NOMO-1 treated with dmso at 0.1 percent for 144 hours (cell line): ENCODE results near the gene ARHGAP42.
"Not testable (repeated sequence)": the region's sequence is repeated elsewhere in the genome, so short reads cannot be mapped to it uniquely, and the experiment has no call there.

Source experiments
- DNase-seq: peaks from one replicate; lab custom pipeline; 2025; ENCODE audit not compliant: unreplicated experiment; lab: John Stamatoyannopoulos, UW

The ARHGAP42 gene

DNA sequence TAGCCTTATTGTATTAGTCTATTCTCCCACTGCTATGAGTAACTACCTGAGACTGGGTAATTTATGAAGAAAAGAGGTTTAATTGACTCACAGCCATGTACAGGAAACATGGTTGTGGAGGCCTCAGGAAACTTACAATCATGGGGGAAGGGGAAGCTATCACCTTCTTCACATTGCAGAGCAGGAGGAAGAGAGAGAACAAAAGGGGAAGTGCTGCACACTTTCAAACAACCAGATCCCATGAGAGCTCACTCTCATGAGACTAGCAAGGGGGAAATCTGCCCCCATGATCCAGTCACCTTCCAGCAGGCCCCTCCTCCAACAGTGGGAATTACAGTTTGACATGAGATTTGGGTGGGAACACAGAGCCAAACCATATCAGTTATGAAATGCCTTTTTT lies 179.4 kb downstream of the ARHGAP42 start:
- peak; percentile 7 for DNase-seq

DNA sequence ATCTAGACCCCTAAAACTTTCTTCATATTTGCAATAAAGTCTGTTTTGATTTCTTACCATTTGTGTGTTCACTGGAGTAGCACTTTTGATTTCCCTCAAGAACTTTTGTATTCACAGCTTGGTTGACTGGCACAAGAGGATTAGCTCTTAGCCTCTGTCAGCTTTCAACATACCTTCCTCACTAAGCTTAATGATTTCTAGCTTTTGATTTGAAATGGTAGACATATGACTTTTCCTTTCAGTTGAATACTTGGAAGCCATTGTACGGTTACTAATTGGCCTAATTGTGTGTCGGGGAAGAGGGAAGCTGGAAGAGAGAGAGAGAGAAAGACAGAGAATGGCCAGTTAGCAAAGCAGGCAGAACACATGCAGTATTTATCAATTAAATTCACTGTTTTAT lies 180.5 kb downstream of the ARHGAP42 start:
- DNase-seq: no peak

DNA sequence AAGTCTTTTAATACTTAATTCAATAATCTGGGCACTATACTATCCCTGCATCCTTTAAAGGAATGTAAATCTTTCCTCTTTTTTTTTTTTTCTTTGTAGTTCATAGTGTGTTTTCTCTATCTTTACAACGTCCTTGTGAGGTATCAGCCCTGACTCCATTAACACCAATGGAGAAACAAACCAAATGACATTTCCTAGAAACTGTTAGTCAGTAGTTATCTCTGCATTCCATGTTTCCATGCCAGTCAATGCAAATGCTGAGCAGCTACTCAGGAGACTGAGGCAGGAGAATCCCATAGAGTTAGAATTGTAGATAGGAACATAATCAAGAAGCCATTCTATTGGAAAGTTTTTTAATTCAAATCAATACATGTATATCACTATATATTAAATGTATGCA lies 182.2 kb downstream of the ARHGAP42 start:
- no peak for DNase-seq

DNA sequence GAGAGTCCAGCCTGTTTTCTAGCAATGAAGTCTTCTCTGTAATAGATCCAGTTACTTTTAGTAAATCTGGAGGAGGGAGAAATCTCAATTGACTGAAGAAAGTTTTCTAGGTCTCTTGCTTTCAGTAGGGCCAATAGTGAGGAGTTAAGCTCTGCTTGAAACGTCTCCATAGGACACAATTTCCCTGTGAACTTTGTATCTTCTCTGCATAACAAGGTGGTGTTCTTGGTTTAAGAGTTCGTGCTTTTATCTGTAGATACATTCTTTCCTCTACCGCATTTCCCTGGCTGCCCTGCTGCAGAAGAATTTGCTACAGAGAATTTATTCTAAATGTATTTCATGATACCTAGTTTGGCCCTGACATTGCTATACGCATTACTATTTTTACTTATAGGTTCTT lies 183.1 kb downstream of the ARHGAP42 start:
- no peak for DNase-seq

DNA sequence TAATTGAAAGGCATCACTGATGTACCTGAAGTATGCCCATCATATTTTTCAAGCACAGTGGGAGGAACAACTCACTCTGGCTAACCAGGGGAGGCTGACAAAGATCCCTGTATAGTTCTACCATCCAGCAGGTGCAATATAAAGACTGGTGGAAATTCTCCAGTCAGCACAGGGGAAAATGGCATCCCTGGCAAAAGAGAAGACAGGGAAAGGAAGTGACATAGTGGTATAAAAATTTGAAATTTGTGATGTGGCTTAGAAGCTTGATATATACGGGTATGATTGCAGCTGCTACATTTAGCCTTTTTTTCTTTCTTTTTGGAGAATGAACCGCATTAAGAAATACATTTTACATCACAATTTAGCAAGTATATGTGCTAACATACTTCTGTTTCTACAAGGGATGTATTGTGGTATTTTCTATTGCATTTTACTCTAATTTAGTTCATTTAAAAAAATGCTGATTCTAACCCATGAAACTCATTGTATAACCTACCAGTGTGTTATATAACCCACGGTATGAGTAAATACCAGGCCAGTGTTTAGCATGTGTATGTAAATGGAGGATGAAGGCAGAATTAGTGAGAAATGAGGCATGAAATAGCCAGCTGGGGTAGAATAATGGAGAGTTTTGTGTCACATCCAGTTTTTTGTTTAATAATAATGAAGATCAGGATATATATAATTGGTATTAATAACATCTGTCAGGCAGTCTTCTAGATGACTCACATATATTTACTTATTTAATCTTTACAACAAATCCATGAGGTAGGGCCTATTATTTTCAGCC lies 186.1 kb downstream of the ARHGAP42 start:
- DNase-seq: no peak

DNA sequence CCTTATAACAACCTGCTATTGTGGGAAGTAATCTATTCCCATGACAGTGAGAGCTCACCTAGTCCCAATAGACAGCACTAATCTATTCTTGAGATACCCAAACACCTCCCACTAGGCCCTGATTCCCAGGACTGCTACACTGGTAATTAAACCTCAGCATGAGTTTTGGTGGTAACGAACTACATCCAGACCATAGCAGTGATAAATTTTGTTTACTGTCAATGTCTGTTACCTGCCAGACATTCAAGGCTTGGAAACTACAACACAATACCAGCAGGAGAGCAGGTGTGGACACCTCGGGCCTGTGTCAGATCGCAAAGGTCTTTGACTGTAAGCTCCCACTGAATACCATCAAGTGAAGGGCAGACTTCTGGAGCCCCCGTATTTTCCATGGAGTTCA lies 187.1 kb downstream of the ARHGAP42 start:
- no peak for DNase-seq

DNA sequence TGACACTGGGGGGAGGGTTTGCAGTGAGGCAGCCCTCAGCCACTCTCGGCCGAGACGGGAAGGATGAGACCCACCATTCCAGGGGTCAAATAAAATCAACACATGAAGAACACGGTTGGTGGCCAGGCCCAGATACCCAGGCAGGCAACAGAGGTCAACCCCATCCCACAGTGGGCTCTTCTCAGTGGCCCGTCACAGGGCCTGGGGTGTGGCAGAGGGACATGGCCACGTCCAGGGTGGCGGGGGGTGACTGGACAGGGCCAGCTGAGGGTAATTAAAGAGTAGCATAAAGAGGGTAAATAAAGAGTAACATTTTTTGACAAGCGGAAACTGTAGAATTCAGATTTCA lies 188.4 kb downstream of the ARHGAP42 start:
- no peak for DNase-seq

DNA sequence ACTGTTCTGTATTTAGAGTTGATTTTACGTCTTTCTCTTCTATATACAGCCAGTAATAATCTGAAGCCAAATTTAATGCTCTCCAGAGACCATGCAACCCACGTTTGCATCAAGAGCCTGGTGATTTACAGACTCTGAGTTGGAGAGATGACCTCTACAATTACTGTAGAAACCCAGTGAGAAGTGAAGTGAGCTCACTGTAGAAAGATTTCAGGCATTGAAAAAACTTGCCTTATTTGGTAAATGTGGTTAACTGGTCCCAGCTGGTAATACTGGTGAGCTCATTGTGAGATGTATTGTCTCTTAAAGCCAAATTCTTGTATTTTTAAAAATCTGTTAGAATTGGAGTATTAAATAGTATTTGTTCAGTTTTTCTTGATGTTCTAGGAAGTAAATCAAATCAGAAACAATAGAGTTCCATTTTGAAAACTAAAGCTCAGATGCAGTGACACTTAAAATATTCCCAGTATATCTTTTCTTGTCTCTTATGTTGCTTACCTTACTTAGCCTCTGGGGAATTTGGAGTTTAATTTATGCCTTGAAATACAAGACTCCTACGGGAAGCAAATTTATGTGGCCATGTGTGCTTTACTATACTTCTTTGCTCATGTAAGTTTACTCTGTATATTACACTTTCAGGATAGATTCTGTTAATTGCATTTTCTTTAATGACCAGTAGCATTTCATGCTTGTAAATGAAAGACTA lies 189.9 kb downstream of the ARHGAP42 start:
- DNase-seq: no peak

DNA sequence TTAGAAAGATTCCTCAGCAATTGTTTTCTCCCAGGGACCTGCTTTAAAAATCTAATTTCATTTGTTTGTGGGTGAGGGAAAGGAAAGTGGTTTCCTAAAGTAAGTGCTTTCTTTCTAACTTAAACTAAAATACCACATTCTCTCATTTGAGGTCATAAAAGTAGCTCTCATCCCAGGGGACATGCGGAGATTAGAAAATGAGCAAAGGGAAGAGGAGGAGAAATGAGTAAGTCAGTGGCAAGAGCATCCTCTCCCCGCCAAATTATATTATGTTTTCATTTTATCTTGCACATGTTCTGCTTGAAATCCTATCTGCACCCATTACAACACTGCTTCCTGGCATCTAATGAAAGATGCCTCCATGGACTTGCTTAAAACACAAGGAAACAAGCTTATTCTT lies 191.4 kb downstream of the ARHGAP42 start:
- no peak for DNase-seq

DNA sequence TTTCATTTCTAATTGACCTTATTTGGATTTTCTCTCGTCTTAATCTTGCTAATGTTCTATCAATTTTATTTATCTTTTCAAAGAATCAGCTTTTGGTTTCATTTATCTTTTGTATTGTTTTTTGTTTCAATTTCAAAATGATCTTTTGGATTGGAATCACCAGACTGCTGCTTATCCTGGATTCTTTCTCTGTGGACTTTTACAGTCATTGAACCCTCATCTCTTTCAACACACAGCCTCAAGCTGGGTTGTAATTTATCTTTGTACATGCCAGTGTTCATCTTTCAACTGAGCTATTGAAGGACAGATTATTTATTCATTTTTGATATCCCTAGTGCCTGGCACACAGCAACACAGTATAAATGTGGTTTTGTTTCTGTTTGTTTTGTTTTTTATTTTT lies 195.9 kb downstream of the ARHGAP42 start:
- DNase-seq: no peak

DNA sequence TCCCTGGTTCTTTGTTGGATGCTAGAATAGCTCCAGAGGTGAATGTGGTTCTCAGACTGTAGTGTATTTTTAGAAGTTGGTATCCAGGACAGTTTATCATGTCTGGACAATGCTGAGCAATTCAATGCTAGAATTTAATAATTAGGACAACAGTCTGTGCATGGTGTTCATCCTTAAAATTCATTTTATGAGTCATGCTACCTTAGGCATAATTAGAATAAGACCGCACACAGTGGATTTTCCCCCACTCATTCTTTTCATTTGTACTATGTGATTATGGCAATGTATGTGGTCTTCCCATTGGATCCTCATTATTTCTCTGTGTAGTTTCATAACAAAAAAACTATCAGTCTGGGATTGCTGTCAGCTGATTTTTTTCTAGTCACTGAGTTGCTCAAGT lies 196.7 kb downstream of the ARHGAP42 start:
- no peak for DNase-seq

DNA sequence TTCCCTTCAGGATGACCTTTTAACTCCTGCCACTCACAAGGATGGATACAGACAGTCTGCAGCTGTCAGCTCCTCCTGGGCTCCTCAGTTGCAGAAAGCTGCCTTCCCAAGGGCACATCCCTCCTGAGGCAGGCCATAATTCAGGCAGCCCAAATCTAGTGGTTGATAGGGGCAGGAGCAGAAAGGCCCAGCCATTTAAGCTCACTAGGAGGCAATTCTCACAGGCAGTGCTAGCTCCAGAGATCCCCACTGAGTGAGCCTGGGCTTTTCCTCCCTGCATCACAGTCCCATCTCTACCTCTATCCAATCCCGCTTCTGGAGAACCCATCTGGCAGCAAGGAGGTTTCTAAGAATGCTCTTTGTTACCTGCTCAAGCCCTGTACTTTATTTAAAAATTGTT lies 200.6 kb downstream of the ARHGAP42 start:
- no peak for DNase-seq

DNA sequence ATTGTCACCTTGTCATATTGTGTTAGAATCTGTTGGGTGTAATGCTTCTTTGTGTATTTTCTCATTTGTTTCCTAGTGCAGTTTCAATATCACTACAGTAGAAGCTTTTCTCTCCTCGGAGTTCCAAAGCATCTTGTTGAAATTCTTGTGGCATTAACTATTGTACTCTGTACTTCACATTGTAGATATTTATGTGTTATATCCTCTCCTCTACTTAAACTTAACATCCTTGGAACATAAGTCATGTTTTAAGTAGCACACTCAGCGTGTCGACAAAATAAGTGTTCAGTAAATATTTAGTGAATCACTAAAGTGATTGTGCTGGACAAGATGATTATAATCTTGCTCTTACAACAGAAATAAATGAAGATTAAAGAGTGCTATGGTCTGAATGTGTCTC lies 201.7 kb downstream of the ARHGAP42 start:
- DNase-seq: no peak

DNA sequence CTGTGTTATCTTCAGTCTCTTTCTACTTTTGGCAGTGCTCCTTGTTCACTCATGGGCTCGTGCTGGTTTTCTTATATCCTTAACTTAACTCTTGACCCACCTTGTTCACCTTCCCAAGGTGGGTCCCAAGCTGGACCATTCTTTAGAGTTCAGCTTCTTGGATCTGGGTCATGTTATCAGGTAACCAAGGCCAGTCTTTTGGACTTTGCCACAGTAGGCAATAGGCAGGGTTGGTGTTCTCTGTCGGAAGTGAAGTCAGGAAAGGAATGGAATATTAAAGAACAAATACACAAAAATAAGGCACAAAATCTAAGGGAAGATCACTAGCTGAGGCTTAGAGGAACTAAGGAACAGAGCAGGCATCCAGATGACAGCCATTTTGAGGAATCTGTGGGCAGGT lies 202.7 kb downstream of the ARHGAP42 start:
- no peak for DNase-seq

DNA sequence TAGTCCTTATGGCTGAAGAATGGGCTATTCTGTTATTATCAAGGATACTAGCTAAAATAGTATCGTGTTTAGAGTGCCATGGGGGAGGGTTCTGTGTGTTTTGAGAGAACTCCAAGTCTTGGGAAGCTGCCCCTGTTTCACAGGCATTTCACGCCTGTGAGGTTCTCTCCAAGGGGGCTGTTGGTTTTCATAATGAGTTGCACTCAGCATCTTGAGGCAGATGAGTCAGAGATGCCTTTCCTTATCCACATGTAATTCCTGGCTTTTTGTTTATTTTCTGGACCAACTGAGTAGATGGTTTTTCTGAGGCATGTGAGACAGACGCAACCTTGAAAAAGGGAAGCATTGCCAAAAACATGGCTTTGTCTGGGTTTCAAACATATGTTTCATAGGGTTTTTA lies 203.7 kb downstream of the ARHGAP42 start:
- no peak for DNase-seq

DNA sequence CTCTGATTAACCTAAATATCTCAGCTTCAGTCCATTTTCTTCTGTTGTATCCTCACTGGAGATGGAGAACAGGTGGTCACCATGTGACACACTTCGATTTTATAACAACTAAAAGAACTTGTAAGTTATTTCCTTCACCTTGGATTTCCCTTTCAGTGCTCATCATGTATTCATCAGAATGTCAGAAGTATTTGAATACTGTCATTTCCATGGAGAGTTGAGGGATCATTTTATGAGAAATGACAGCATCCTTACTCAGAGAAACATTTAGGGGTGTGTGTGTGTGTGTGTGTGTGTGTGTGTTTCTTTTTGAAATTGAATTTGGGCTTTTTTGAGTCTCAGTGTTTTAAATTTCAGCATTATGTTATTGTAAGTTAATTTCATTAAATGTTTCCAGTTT lies 205.8 kb downstream of the ARHGAP42 start:
- no peak for DNase-seq

DNA sequence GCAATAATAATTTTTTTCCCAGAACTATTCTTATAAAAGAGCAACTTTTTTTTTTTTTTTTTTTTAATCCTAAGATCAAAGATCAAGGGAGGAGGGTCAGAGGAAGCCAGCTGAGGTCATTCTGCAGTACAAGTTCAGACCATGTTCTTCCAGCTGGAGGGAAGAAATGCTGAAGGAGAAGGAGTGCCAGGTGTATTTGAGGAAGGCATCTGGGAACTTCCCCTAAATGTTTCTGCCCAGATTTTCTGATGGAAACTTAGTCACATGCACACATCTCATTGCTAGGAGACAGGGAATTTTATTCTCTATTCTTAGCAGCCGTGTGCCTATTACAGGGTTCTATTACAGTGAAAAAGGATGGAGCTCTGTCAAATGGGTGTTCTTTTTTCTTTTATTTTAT lies 208.4 kb downstream of the ARHGAP42 start:
- no peak for DNase-seq

DNA sequence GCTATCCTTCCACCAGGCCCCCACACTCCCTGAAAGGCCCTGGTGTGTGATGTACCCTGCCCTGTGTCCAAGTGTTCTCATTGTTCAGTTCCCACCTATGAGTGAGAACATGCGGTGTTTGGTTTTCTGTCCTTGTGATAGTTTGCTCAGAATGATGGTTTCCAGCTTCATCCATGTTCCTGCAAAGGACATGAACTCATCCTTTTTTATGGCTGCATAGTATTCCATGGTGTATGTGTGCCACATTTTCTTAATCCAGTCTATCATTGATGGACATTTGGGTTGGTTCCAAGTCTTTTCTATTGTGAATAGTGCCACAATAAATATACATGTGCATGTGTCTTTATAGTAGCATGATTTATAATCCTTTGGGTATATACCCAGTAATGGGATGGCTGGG lies 208.9 kb downstream of the ARHGAP42 start:
- not testable (repeated sequence) for DNase-seq

DNA sequence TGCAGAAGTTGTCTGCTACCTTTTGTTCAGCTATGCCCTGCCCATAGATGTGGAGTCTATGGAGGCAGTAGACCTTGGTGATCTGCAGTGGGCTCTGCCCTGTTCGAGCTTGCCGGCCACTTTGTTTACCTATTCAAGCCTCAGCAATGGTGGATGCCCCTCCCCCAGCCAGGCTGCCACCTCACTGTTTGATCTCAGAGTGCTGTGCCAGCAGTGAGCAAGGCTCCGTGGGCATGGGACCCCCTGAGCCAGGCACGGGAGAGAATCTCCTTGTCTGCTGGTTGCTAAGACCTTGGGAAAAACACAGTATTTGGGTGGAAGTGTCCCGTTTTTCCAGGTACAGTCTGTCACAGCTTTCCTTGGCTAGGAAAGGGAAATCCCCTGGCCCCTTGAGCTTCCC lies 214.4 kb downstream of the ARHGAP42 start:
- DNase-seq: not testable (repeated sequence)

DNA sequence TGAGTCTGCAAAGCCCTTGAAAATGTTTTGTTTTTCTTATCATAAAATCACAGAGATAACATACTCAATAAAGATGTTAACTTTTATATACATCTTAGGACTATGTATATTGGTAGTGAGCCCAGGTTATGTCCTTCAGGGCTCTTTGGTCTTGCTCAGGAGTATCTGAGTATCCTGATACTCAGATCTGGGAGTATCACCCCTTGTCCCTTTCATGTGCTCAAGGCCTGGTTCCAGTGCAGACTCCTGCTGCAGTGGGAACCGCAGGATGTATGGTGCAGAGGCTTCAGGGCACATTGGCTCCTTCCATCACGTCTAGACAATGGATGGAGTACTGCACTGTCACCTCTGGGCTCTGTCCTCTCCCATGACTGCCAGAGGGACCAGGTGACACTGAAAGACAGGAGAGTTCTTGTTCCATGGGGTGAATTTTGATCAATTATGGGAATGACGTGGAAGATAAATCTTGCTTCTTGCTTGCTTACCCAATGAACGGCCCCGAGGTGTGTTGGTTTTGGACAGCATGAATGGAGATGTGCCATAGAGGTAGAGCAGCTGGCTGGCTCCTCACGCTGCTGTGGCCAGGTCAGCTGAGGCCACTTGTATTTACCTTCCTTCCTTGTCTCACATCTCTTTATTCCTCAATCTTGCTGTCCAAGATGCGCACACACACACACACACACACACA lies 215.5 kb downstream of the ARHGAP42 start:
- no peak for DNase-seq

DNA sequence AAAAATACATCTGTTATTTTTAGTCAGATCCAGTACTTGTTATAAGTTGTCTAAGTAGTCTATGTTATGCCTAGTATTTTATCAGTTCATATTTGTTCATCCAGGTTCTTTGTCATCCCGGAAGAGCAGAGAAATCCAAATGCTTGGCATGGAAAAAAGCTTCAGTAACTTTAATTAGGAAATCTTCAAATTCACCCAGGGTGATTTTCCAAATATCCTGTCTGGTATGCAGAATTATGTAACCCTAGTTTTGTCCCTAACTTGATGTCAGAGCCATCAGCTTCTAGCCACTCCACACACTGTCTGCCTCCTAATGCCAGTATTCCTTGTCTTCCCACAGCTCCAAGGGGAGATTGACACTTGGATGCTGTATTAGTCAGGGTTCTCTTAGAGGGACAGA lies 216.2 kb downstream of the ARHGAP42 start:
- no peak for DNase-seq

DNA sequence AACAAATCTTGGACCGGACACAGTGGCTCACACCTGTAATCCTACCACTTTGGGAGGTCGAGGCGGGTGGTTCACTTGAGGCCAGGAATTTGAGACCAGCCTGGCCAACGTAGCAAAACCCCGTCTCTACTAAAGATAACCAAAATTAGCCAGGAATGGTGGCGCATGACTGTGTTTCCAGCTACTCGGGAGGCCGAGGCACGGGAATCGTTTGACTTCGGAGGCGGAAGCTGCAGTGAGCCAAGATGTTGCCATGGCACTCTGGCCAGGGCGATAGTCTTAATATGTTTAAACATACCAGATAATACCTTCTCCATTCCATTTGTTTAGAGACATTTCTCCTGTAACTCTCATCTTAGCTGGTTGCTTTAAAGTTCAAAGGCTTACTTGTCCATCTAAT lies 218.6 kb downstream of the ARHGAP42 start:
- no peak for DNase-seq
